NCI-H748 (cell line): ENCODE measurements around the gene NPEPL1.
A peak's percentile ranks its signal among the peaks of the same experiment; 100 is the strongest.
"Not testable (repeated sequence)": the region's sequence is repeated elsewhere in the genome, so short reads cannot be mapped to it uniquely, and the experiment has no call there.

Experiments used
- DNase-seq: peaks from one replicate; lab custom pipeline; 2025; ENCODE audit not compliant: unreplicated experiment; lab: John Stamatoyannopoulos, UW

NPEPL1 gene

DNA sequence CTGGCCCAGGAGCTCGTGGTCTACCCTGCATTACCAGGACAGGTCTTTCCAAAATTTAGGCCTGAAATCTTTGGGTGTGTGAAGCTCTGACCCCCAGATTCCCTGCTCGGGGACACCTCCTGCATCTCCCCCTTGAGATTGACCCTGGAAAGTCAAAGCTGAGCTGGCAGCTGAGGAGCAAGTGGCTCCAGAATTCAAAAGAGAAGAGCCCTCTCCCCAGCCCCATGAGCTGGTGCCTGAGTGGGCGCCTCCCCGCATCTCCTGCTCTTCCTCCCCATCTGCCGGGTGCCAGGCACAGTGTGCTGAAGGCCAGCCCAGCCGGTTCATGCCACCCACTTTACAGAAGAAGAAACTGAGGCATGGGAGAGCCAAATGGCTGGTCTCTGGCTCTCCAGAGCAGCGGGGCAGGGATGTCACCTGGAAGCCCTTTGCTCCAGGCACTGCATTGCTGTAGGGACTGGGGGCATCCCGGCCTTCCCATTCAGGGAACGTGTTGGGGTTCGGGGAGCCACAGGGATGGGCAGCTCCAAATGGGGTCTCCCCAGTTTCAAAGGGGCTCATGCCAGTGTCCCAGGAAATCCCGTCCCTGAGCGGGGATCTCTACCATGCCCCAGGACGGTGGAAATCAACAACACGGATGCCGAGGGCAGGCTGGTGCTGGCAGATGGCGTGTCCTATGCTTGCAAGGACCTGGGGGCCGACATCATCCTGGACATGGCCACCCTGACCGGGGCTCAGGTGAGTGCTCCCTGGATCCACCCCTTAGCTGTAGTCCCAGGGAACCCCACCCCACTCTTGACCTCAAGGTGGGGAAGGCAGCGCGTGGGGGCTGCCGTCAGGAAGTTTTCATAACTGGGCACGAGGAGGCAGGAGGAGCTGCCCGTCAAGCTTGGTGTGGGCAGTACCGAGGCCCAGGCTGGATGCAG, 20.5 kb downstream of the NPEPL1 start:
- DNase-seq: no peak

DNA sequence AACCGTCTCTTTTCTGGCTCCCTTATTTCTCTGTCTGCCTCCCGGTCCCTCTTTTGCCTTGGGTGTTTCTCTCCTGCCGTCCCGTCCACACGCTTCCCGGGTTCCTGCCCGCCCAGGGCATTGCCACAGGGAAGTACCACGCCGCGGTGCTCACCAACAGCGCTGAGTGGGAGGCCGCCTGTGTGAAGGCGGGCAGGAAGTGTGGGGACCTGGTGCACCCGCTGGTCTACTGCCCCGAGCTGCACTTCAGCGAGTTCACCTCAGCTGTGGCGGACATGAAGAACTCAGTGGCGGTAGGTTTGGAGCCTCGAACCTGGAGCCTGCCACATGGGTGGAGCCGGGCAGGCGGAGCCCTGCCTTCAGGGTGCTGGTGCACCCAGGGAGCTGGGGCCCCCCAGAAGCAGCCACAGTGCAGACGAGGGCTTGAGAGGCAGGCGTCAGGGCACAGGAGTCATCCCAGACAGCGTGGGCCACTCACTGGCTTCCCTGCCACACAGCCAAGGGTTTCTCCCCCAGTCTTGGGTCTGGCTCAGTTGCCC, 21.3 kb downstream of the NPEPL1 start:
- DNase-seq: no peak

DNA sequence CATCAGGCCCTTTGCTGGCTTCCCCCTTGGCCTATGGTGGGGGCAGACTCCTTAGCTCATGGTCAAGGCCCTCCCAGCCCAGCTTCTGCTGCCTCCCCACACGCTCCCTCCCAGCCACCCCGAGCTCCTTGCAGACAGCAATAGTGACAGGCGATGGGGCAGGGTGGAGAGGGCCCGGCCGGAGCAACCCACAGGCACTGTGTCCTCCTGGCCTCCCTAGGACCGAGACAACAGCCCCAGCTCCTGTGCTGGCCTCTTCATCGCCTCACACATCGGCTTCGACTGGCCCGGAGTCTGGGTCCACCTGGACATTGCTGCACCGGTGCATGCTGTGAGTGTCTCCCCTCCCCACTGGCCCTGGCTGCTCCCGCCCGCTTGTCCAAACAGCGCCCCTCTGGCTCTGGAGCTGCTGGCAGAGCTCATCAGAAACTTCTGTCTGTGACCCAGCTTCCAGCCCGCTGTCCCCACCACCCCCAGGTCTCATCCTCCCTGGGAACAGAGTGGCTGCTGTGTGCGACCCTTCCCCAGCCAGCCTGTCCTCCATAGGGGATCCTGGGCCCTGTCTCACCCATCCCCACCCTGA, 21.8 kb downstream of the NPEPL1 start:
- no peak for DNase-seq

DNA sequence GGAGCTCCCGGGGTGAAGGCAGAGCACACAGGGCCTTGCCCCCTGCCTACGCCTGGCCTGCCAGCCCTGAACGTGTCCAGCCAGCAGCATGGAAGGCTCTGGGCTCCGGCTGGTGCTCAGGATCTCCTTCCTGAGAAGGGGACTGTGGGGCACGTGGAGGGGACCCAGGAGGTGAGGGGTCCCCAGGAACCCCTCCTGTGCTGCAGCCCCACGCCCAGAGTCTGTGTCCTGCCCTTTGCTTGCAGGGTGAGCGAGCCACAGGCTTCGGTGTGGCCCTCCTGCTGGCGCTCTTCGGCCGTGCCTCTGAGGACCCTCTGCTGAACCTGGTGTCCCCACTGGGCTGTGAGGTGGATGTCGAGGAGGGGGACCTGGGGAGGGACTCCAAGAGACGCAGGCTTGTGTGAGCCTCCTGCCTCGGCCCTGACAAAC, 22.3 kb downstream of the NPEPL1 start:
- no peak for DNase-seq

DNA sequence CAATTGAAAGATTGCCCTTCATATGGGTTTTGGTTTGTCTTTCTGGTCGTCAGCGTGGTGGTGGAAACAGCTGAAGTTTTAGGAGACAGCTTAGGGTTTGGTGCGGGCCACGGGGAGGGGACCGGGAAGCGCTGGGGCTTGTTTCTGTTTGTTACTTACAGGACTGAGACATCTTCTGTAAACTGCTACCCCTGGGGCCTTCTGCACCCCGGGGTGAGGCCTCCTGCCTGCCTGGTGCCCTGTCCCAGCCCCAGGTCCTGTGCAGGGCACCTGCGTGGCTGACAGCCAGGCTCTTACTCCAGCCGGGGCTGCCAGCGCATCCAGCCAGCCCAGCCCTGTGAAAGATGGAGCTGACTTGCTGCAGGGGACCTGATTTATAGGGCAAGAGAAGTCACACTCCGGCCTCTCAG, 22.8 kb downstream of the NPEPL1 start:
- DNase-seq: no peak

DNA sequence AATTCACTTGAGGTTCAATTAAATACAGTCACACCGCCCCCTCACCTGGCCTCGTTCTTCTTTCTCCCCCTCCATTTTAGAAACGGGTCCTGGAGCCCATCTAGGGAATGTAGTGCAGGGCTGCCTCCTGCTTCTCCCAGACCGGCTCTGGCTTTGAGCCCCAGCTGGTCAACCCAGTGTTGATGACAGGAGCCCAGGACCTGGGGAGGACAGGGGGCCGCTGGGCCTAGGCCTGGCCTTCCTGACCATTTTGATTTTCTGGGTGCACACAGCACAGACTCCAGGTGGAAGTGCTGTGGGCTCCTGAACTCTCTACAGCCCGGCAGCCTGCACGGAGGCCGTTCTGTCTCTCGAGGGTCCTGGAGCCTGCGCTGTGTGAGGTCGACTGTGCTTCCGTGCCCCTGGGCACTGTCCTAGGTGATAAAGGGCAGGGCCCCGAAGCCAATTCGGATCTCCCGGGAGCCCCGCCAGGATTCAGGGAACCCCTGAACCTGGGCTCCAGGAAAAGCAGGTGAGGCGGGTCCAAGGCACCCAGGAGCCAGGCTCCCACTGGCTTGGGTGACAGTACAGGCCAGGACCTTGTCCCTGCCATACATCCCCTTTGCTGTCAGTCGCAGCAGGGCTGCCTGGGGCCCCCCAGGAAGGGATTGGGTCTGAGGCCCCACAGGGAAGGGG, 23.3 kb downstream of the NPEPL1 start:
- DNase-seq: no peak

DNA sequence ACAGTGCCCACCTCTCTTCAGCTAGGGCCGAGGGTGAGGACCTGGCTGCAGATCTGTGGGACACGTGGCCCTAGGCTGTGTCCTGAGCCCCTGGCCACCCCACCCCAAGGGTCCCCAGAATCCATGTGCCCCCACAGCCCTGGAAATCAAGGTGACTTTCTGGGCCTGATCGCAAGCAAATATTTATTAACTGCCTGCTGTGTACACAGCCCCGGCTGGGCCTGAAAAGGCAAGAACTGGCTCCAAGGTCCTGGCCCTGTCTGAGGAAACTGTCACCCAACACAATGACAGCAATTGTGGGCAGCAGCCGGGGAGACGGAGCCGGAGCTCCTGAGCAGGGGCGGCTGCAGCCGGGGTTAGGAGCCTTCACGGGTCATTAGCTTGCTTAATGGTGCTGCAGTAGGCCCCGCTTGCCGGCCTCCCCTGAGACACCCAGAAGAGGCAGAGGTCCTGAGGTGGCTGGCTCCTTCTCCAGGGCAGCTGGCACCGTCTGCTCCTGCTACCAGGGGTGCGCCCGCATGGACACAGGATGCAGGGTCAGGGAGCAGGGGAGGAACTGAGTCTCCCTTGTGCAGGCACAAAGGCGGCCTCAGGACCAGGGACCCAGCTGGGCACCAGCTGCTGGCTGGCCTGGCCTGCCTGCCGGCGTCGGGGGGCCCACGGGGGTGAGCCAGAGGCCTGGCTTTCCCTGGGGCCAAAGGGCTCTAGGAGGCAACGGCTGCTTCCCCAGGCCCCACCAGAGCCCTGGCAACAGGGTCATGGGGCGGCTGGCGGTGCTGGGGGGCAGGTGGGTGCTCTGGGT, 24.1 kb downstream of the NPEPL1 start:
- no peak for DNase-seq

DNA sequence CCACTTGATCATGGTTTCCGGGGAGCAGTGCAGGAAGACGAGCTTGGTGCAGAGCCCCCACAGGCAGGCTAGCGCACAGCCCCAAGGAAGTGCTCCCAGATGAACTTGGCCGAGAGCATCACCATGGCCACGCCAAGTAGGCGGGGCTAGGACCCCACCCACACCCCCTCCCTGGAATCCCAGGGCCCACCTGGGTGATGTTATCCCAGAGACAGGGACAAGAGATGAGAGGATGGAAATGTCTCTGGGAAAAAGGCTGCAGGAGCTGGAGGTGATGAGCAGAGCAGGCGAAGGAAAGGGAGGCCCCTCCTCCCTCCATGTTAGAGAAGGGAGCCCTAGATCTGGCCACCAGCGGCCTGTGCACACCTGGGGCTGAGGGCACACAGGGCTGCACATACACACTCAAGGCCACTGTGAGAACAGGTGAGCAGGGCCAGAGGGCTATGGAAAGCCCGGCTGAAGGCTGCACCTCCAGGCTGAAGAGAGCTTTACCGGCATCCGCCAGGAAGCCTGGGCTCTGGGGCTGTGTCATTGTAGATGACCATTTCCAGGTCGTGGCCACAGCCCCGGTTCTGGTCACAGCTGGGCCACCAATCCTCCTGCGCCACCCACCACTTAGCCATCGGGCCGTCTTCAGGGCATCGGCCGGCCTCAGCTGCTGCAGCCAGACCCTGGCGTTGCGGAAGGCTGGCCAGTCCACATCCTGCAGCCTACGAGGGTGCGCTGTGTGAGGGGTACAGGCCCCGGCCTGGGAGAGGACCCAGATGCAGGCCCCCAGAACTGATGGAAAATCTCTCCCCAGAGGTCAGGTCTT, 24.9 kb downstream of the NPEPL1 start:
- DNase-seq: no peak

DNA sequence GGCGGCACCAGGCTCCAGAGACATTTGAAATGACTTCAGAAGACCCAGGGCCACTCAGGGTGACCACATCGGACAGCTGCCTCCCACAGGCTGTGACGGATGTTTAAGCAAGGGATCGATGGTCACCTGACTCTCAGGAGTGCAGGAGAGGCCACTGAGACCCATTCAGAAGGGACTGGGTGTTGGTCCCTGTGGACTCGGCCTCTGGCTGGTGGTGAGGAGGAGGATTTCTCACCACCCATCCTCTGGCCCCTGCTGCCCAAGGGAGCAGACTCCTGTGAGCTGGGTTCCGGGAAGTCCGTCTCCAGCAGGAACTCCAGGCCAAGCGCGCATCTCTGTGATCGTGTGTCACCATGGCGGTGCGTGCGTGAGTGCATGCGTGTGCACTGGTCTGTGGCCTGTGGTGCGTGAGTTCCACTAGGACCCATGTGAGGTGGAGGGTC, 25.5 kb downstream of the NPEPL1 start:
- DNase-seq: no peak

DNA sequence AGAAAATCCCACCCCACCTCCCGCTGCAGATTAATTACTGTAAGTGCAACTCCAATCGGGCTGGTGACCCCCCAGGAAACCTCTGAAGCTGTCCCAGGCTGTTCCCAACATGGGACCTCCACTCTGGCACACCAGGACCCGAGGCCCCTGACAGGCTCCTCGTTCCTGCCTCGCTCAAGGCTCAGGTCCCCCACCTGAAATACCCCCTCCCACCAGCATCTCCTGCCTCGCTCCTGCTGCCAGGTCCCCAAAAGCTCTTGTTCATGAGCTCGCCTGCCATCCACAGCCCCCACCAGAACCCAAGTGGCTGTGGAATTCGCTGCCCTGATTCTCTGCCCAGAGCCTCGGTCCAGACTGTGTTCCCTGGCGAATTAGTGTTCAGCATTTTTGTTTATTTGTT, 26.1 kb downstream of the NPEPL1 start:
- no peak for DNase-seq

DNA sequence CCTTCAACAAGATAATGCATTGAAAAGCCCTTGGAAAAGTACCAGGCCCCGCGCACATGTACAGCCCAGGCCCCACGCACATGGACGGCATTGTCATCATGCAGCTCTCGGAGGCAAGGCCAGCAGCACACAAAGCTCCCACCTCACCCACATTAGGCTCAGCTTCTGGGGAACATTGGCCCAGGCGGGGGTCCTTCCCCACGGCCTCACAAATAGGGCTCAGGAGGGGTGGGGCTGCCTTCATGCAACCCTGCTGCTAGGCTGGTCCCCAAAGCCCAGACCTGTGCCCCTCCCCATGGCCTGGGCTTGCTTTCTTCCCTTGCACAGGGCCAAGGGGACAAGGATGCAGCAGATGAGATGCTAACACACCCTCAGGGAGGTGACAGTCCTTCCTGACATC, 26.7 kb downstream of the NPEPL1 start:
- no peak for DNase-seq

DNA sequence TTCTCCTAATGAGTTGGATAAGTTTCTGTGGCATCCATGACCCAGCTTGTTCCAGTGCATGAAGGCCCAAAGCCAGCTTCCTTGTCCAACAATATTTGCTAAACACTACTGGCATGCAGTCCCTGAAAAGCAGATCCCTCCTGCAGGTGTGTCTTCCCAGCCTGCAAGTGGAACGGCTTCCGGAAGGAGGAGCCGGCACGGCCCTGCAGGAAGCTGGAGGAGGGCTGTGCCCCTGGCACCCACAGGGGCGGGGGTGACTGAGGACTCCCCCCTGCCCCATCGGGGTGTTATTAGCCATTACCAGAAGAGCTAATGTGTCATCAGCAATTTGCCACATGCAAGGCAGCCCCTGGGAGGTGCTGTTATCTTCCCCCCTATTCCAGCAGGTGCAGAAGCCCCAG, 27.4 kb downstream of the NPEPL1 start:
- peak; percentile 5 for DNase-seq

DNA sequence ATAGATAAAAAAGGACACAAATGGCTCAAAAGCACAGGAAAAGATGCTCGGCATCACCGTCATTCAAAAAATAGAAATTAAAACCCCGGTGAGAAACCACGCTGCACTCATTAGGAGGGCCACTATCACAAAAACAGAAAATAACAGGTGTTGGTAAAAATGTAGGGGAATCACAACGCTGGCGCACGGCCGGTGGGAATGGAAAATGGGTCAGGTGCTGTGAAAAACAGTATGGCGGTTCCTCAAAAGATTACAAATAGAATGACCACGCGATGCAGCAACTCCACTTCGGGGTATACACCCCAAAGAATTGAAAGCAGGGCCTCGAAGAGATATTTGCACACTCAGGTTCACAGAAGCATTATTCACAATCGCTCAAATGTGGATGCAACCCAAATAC, 28.3 kb downstream of the NPEPL1 start:
- DNase-seq: no peak

DNA sequence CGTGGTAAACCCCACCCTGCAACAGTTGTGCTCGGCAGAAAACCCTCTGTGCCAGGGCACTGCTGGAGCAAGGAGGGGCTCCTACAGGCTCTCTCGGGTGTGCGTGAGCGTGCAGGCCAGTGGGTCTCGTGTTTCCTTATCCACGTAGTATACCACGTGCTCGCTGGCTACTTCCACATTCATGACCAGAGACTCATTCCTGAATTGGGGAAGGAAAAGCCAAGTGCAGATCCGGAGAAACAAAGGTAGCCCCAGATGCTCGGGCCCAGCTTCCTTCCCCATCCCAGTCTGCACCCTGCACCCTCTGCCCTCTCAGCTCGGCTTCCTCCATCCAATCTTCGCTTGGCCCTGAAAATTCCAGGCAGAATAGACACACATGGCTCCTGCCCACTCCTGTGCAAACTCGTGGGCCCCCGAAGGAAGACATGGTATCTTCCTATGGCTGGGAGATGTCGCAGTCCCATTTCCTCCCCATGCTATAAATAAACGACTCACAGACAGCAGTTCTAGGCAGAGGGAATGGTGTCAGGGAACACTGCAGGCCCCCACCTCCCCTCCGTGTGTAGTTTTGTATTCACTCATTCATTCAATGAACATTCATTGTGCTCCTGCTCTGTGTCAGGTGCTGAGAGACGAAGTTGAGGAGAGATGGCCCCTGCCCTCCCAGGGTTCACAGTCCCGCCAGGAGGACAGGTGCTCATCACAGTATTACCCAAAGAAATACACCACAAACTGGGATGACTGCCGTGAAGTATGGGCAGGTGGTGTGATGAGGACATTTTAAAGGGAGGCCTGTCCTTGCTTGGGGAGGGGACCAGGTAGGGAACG, 29.6 kb downstream of the NPEPL1 start:
- DNase-seq: no peak

DNA sequence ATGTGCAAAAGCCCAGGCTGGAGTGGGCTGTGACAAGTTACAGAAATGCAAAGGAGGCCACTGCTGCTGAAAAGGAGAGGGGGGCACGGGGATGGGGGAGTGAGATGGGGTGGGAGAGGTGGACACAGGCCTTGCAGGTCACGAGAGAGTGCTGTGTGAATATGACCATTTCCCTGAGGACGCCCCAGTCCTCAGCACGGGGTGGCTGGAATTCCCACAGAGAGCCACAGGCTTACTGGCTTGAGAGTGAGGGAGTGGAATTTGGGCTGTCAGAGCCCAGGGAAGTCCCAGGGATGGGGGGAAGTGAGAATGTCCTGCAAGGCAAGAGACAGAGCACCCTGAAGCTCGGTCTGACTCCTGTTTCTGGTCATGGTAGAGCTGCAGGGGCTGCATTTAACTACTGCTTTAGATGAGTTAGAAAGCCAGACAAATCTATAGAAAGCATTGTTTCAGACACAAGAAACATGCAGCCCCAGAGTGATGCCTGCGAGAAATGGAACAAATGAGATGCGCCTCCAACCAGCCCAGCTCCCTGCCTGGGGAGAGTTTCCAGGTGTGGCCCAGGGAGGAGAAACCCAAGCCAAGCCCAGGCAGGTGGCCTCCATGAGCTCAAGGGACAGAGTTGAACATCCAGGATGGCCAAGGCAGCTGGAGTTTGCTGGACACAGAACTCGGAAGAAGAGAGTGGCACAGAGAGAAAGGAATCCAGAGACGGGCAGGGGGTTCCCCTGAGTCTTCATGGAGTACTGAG, 30.5 kb downstream of the NPEPL1 start:
- DNase-seq: no peak

DNA sequence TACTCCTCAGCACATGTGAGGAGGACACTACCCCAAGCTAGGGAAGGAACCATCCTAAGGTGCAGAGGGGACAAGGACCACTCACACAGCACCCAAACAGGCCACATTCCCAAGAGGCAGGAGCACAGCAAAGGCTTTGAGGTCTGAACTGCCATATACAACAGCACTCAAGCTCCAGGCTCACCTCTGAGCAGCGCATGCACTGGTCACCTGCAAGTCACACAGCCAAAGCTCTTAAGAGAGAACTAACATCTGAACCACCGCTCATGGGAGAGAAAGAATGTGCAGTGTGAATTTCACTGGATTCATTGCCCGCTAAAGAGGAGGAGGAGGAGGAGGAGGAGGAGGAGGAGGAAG, 31.0 kb downstream of the NPEPL1 start:
- DNase-seq: no peak

DNA sequence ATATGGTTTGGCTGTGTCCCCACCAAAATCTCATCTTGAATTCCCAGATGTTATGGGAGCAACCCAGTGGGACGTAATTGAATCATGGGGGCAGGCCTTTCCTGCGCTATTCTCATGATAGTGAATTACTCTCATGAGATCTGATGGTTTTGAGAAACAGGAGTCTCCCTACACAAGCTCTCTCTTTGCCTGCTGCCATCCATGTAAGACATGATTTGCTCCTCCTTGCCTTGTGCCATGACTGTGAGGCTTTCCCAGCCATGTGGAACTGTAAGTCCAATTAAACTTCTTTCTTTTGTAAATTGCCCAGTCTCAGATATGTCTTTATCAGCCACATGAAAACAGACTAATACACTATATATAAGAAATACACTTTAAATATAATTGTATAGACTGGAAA, 33.6 kb downstream of the NPEPL1 start:
- DNase-seq: not testable (repeated sequence)

DNA sequence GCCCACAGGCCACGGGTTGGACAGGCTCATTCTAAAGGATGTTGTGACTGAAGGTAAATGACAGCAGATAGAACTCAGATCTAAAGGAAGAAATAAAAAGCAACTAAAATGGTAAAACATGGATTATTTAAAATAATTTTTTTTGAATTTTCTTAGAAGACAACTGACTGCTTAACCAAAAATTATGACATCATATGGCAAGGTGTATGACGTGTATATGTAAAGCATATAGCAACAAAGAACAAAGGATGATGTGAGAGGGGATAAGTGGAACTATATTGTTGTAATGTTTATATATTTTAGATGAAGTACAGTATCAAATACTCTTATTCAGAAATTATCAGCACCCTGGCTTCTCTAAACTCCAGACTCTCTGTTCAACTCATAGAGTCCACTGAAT, 38.6 kb downstream of the NPEPL1 start:
- DNase-seq: no peak

DNA sequence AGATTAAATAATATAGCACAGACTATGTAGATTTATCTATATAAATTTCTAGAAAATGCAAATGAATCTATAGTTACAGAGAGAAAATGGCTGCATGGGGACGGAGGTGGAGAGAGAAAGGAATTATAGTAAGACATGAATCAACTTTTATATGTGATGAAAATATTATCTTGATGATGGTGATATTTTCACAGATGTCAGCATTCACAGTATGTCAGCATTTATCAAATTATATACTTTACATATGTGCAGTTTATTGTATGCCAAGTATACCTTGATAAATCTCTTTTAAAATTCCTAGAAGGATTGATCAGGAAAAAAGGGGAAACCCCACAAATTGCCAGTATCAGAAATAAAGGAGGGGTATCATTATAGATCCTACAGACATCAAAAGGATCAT, 44.6 kb downstream of the NPEPL1 start:
- DNase-seq: no peak
